Muscle layer of colon (tissue), 2 donors: ENCODE results near the gene OR4E2.

Experiments used
- H3K27ac ChIP-seq: one replicate; pipeline ENCODE4 v1.7.0; 2013; ENCODE audit warnings: low read depth, mild to moderate bottlenecking, low read length, moderate library complexity
- H3K27me3 ChIP-seq, 2 donors: one replicate each; pipeline ENCODE4 v1.7.0; 2013; ENCODE audit warnings: low read length in 2 of 2, mild to moderate bottlenecking in 2 of 2; ENCODE audit not compliant: insufficient read depth in 2 of 2, control insufficient read depth in 1 of 2
- H3K36me3 ChIP-seq: one replicate; pipeline ENCODE4 v1.7.0; 2013; ENCODE audit warnings: mild to moderate bottlenecking, low read length; ENCODE audit not compliant: insufficient read depth
- H3K4me1 ChIP-seq: one replicate; pipeline ENCODE4 v1.7.0; 2013; ENCODE audit warnings: mild to moderate bottlenecking, low read length; ENCODE audit not compliant: insufficient read depth
- H3K4me3 ChIP-seq, 2 donors: one replicate each; pipeline ENCODE4 v1.7.0; 2013; ENCODE audit warnings: low read length in 2 of 2, low read depth in 1 of 2, mild to moderate bottlenecking in 1 of 2, moderate library complexity in 1 of 2
- H3K9ac ChIP-seq: one replicate; pipeline ENCODE4 v1.7.0; 2013; ENCODE audit warnings: low read length
- H3K9me3 ChIP-seq: one replicate; pipeline ENCODE4 v1.7.0; 2013; ENCODE audit warnings: mild to moderate bottlenecking, low read length
- donor health status: abdominal sarcoma.
- donor health status: Adenocarcinoma of cecum.

The OR4E2 gene

DNA sequence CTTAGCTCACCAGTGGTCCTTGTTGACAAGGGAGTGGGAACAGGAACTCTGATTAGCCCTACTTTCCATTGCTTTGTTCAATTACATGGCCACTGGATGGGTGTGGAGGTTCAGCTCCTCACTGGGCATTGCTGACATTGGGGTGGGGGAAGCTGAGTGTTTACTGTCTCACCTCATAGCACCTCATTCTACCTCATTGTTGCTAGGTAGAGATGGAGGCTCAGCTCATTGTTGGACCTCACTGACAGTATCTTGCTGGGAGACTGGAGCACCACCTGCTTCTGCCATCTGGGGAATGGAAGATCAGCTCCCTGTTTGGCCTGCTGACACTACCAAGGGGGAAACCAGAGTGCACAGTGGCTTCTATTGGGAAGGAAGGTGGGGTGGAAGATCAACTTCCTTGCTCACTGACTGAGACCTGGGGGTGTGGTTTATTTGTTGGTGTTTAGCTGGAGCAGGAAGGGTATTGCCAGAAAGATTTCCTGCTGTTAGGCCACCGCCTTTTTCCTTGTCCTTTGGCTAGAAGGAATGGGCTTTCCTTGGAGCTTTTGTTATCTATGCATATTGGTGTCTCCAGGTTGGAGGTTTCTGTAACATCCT, 1.3 kb upstream of the OR4E2 start:
- Histone ChIP-seq H3K27ac (no peak overlapping the region), H3K27me3 (no peaks in the 10 kb centered on the region), H3K4me3 (no peak overlapping the region), H3K4me1 (no peaks in the 10 kb centered on the region), H3K9ac (no peak overlapping the region), H3K36me3 (no peaks in the 10 kb centered on the region), H3K9me3 (no peaks in the 10 kb centered on the region)

DNA sequence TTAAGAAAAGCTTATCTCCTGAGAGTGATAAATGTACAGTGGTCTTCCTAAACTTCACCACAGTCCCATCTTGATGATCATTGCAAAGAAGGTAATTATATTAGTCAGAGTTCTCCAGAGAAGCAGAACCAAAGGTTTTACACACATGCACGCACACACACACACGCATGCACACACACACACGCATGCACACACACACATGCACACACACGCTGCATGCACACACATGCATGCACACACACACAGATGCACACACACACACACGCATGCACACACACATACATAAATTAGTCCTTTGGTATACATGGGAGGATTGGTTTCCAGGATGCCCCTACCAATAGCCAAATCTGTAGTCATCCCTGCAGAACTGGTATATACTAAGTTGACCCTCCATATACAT, 580 bp downstream of the OR4E2 start:
- H3K9ac ChIP-seq = no peak overlapping the region
- H3K27me3 ChIP-seq = no peaks in the 10 kb centered on the region
- H3K36me3 ChIP-seq = no peaks in the 10 kb centered on the region
- no peak overlapping the region for H3K27ac ChIP-seq
- H3K4me3 ChIP-seq = no peak overlapping the region
- no peaks in the 10 kb centered on the region for H3K9me3 ChIP-seq
- H3K4me1 ChIP-seq = no peaks in the 10 kb centered on the region

DNA sequence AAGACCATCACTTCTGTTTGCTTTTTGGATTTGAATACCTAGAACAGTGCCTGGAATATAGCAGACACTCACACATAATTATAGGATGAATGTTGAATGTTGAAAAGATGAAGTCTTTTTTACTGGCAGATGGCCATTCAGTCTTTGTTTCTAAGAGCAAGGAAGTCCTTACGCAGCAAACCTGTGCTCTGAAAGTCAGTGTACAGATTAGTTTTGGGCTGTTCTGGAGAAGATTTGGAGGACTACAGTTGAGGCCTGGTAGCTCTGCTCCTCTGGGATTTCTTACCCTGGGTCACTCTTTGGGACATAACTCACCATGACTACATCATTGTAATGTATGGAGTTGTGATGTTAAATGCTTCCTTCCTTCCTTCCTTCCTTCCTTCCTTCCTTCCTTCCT, 3.3 kb downstream of the OR4E2 start:
- Histone ChIP-seq H3K9ac (no peak overlapping the region), H3K4me3 (no peak overlapping the region), H3K4me1 (no peaks in the 10 kb centered on the region), H3K36me3 (no peaks in the 10 kb centered on the region), H3K27me3 (no peaks in the 10 kb centered on the region), H3K27ac (no peak overlapping the region), H3K9me3 (no peaks in the 10 kb centered on the region)

DNA sequence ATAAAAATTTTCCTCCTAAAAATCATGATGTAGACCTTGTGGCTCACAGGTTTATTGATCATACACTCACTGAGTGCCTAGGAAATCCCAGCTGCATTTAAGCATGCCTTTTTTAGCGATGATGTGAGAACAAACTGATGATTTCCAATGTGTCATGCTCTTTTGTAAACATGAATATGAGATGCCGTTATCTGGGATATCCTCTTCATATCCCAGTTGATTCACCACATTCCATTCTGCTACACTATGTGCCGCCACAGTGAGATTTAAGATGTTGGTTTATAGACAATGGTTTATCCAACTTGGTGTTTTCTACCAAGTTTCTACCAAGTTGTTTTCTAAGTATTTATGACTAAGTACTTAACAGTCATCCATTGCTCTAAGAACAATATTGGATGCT, 14.7 kb downstream of the OR4E2 start:
- no peaks in the 10 kb centered on the region for H3K4me1 ChIP-seq
- H3K27ac ChIP-seq = no peak overlapping the region
- H3K36me3 ChIP-seq = no peaks in the 10 kb centered on the region
- no peak overlapping the region for H3K9ac ChIP-seq
- no peaks in the 10 kb centered on the region for H3K9me3 ChIP-seq
- H3K27me3 ChIP-seq = no peaks in the 10 kb centered on the region
- no peak overlapping the region for H3K4me3 ChIP-seq

DNA sequence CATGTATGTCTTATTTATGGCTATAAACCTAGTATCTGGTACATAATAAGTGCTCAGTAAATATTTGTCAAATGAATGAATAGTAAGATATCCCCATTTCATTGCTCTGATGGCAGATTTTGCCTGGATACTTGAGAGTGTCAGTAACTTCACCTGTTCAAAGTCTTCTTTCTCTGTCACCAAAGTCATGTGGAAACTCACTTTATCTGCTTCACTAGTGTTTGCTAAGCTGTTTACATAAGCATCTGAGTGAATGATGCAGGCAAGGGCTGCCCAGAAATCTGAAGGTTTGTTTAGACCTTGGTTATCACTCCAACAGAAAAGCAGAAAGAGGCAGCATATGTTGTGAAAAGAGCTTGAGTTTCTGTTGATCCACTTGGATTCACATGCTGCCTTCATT, 15.6 kb downstream of the OR4E2 start:
- H3K27me3 ChIP-seq = no peaks in the 10 kb centered on the region
- H3K4me3 ChIP-seq = no peak overlapping the region
- H3K9me3 ChIP-seq = no peaks in the 10 kb centered on the region
- H3K36me3 ChIP-seq = no peaks in the 10 kb centered on the region
- H3K27ac ChIP-seq = no peak overlapping the region
- no peak overlapping the region for H3K9ac ChIP-seq
- no peaks in the 10 kb centered on the region for H3K4me1 ChIP-seq

DNA sequence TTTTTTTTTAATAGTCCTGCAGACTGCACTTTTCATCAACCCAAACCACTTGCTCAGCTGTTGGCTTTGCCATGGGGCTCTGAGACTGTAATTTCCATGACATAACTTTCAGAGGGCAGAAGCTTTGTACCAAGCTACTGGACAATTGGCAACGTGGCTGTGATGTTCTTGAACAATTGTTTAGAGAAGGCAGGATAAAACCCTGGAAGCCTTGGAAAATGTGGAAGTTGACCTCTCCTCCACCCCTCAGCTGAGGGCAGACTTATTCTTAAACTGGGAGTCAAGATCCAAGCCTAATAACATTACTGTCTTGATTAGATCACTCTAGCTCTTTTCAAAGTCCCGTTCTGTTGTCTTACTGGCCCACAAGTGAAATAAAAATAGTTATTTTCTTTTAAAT, 17.7 kb downstream of the OR4E2 start:
- no peaks in the 10 kb centered on the region for H3K36me3 ChIP-seq
- no peaks in the 10 kb centered on the region for H3K27me3 ChIP-seq
- no peak overlapping the region for H3K9ac ChIP-seq
- H3K9me3 ChIP-seq = no peaks in the 10 kb centered on the region
- no peak overlapping the region for H3K4me3 ChIP-seq
- H3K4me1 ChIP-seq = no peaks in the 10 kb centered on the region
- H3K27ac ChIP-seq = no peak overlapping the region

DNA sequence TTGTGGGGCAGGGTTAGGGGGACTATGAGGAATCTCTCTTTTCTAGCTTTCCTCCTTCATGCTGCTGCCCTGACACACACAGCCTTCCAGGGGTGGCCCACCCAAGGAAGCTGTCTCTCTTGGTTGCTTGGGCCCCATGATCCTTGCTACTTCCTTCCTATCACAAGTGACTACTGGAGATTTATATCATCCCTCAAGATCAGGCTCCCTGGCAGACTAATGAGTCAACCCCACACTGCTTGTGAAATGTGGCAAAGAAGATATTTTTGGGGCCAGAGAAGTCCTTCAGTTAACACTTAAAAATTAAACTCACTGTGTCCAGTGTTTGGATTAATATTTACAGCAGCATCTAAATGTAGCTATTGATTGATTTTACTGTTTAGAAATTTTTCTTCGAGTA, 18.5 kb downstream of the OR4E2 start:
- H3K27ac ChIP-seq = no peak overlapping the region
- no peak overlapping the region for H3K9ac ChIP-seq
- H3K27me3 ChIP-seq = no peaks in the 10 kb centered on the region
- H3K9me3 ChIP-seq = no peaks in the 10 kb centered on the region
- H3K4me3 ChIP-seq = no peak overlapping the region
- no peaks in the 10 kb centered on the region for H3K36me3 ChIP-seq
- no peaks in the 10 kb centered on the region for H3K4me1 ChIP-seq

DNA sequence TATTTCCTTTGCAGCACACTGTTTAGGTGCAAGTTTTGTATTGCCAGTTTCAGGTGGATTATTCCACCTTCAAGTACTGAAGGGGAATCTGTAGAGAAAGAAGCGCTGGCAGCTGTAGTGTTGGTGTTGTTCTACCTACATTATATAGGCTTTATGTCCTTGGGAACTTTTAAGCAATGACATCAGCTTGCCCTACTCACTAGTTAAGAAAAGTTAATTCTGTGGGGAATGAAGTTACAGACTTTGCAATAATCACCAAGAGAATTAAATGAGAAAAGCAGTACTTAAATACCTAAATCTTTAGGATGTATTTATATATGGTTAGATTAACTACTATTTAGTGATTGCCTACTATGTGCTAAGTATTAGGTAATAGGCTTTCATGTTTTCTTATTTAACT, 20.1 kb downstream of the OR4E2 start, which contains the start of gene OR4E1:
OR4E1 (minus strand) TSS at position 101 of the 400 bp plus-strand sequence. CDS start 2,883 bp downstream, outside the sequence.
- Histone ChIP-seq H3K36me3 (no peaks in the 10 kb centered on the region), H3K27me3 (no peaks in the 10 kb centered on the region), H3K27ac (no peak within 1 kb of the TSS), H3K4me1 (no peaks in the 10 kb centered on the region), H3K4me3 (no peak within 1 kb of the TSS), H3K9me3 (no peaks in the 10 kb centered on the region), H3K9ac (no peak within 1 kb of the TSS)

DNA sequence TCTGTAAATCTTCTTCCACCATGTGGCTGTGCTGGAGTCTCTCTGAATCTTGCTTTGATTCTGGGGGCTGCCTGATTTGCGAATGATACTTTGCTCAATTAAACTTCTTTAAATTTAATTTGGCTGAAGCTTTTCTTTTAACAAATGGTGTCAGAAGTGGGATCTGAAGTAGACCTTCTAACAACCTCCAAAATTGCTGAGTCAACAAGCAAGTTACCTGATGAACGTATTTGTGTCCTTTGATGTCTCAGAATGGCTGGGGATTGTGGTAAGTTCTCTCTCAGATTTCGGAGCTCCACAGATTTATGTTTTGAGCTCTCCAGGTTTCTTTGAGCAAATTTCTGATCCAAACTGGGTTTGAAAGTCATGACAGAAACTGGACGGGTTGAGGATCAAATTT, 21.9 kb downstream of the OR4E2 start:
- H3K9ac ChIP-seq = no peak overlapping the region
- no peaks in the 10 kb centered on the region for H3K27me3 ChIP-seq
- H3K27ac ChIP-seq = no peak overlapping the region
- no peaks in the 10 kb centered on the region for H3K4me1 ChIP-seq
- H3K4me3 ChIP-seq = no peak overlapping the region
- no peaks in the 10 kb centered on the region for H3K36me3 ChIP-seq
- no peaks in the 10 kb centered on the region for H3K9me3 ChIP-seq

DNA sequence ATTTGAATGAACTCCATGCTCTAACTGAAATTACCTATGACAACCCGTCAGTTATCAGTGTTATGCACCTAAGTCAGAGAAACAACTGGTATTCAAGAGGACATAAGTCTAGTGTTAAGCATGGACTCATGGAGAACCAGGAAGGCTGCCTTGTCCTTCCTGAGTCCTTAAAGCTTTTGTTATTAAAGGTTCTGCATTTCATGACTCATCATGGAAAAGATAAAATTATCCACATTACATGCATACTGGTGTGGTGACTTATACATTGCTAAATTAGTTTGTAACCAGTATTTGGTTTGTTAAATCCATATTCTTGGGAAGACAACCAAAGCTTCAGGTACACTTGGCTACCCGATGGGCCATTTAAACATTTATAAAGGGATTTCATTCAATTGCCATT, 26.4 kb downstream of the OR4E2 start:
- Histone ChIP-seq H3K4me3 (no peak overlapping the region), H3K4me1 (no peaks in the 10 kb centered on the region)

DNA sequence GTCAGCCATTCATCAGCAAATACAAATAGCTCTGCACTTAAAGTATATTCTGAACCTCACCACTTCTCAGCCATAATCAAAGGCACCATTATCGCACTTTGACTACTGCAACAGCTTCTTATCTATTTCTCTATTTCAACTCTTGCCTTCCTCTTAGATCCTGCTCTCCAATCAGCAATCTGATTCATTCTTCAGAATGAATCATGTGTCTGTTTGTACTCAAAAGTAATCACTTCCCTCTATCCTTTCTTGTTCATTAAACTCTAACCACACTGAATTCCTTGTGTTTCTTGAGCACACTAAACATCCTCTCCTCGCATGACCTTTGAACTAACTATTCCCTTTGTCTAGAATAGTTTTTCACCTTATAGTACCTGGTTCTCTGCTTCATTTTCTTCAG, 32.8 kb downstream of the OR4E2 start:
- Histone ChIP-seq H3K27me3 (no peaks in the 10 kb centered on the region), H3K4me1 (no peaks in the 10 kb centered on the region), H3K36me3 (no peaks in the 10 kb centered on the region), H3K9ac (no peak overlapping the region), H3K9me3 (no peaks in the 10 kb centered on the region), H3K4me3 (no peak overlapping the region), H3K27ac (no peak overlapping the region)

More for the DNA sequence above, 26.4 kb downstream of the OR4E2 start:
- Histone ChIP-seq H3K36me3 (no peaks in the 10 kb centered on the region), H3K27me3 (no peaks in the 10 kb centered on the region), H3K9me3 (no peaks in the 10 kb centered on the region), H3K27ac (no peak overlapping the region), H3K9ac (no peak overlapping the region)

DNA sequence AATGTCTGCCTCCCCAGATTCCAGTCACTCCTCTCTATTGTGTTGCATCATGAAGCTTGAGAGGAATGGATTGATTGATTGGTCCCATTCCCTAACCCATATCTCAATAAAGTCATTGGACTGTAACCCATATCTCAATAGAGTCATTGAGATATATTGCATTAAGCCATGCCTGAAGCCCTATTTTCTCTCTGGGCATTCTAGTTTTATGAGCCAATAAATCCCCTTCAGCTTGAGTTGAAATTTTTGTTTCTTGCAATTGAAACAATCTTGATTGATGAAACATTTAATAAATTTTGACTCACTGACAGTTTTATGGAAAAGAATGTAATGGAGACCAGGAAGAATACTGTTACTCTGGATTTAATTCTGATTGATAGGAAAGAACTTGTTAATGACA, 40.8 kb downstream of the OR4E2 start:
- Histone ChIP-seq H3K36me3 (no peaks in the 10 kb centered on the region), H3K27me3 (no peaks in the 10 kb centered on the region), H3K9me3 (no peaks in the 10 kb centered on the region), H3K9ac (no peak overlapping the region), H3K27ac (no peak overlapping the region), H3K4me1 (no peaks in the 10 kb centered on the region), H3K4me3 (no peak overlapping the region)
